Measurements from ENCODE around the gene MUC12. TPM values are rescaled to one million over a fixed set of nuclear protein-coding genes. Genes with fewer than 3 reads are reported as not detected.

The MUC12 gene
- total RNA-seq, 5 donors from 2014 or later (not counting 1 experiment from before 2014, with no cell fraction given), result 0.09 to 0.51 (median 0.33) TPM; not detected in 2

GRCh38 chr7:100946766-100947365 lies 22.5 kb upstream of the MUC12 start:
- ATAC-seq (replicated peaks in 1 of 4) (no peak), DNase-seq (no peak)
- no peak overlapping the region for H3K27ac ChIP-seq (ENCODE audit: low read length)
- H3K9me3 Mint-ChIP-seq, result peaks cover 0 to 4% (median 0%) of the 10 kb centered on the region in 3 donors
- no peaks in the 10 kb centered on the region for H3K36me3 ChIP-seq (ENCODE audit: control insufficient read depth in 2 of 2, extremely low read depth in 1 of 2, insufficient read depth in 1 of 2, low read length in 1 of 2)
- no peaks in the 10 kb centered on the region for H3K9me3 ChIP-seq
- H3K4me3 ChIP-seq (ENCODE audit: control insufficient read depth in 1 of 2, extremely low read depth in 1 of 2, low read length in 1 of 2), result no peak overlapping the region
- ChIA-PET POLR2A (no interaction called here), CTCF (interaction anchor here in 1 of 2 donors (0.5 to 0.6 kb wide), 2 partner anchors 24 to 605 kb away, joined by 3 read pairs; no protein-coding TSS in a partner anchor)
- no peaks in the 10 kb centered on the region for H3K4me1 Mint-ChIP-seq
- WGBS (ENCODE audit: insufficient coverage), result 76% methylated on average over 6 of the region's 11 CpGs
- no peak overlapping the region for H3K27ac Mint-ChIP-seq
- H3K4me3 Mint-ChIP-seq, result no peak overlapping the region
- H3K4me1 ChIP-seq (ENCODE audit: control insufficient read depth in 1 of 2, extremely low read depth in 1 of 2, insufficient read depth in 2 of 2, low read length in 2 of 2), result peaks cover 0 to 3% of the 10 kb centered on the region in 2 experiments
- peaks cover 2 to 50% of the 10 kb centered on the region in 2 experiments for H3K27me3 ChIP-seq (replicated peaks in 1 of 2; ENCODE audit: control insufficient read depth in 2 of 2, extremely low read depth in 1 of 2, insufficient read depth in 2 of 2, low read length in 1 of 2)
- H3K36me3 Mint-ChIP-seq, result no peaks in the 10 kb centered on the region
- H3K27me3 Mint-ChIP-seq, result peaks cover 23 to 36% of the 10 kb centered on the region in 2 donors

- H3K36me3 Mint-ChIP-seq, result no peaks in the 10 kb centered on the region
- H3K4me3 Mint-ChIP-seq, result no peak overlapping the region
- ChIA-PET POLR2A (no interaction called here), CTCF (no interaction called here)
- H3K27me3 Mint-ChIP-seq, result peaks cover 23 to 36% of the 10 kb centered on the region in 2 donors
- H3K9me3 Mint-ChIP-seq, result peaks cover 0 to 4% (median 0%) of the 10 kb centered on the region in 3 donors
- peaks cover 2 to 59% of the 10 kb centered on the region in 2 experiments for H3K27me3 ChIP-seq (replicated peaks in 1 of 2; ENCODE audit: control insufficient read depth in 2 of 2, extremely low read depth in 1 of 2, insufficient read depth in 2 of 2, low read length in 1 of 2)
- H3K27ac ChIP-seq (ENCODE audit: low read length), result no peak overlapping the region
- no peak overlapping the region for H3K4me3 ChIP-seq (ENCODE audit: control insufficient read depth in 1 of 2, extremely low read depth in 1 of 2, low read length in 1 of 2)
- no peak for ATAC-seq (replicated peaks in 1 of 4)
- no peaks in the 10 kb centered on the region for H3K9me3 ChIP-seq
- 73% methylated on average over 3 of the region's 5 CpGs for WGBS (ENCODE audit: insufficient coverage)
- no peak overlapping the region for H3K27ac Mint-ChIP-seq
- H3K36me3 ChIP-seq (ENCODE audit: control insufficient read depth in 2 of 2, extremely low read depth in 1 of 2, insufficient read depth in 1 of 2, low read length in 1 of 2), result no peaks in the 10 kb centered on the region
- peaks cover 0 to 3% of the 10 kb centered on the region in 2 experiments for H3K4me1 ChIP-seq (ENCODE audit: control insufficient read depth in 1 of 2, extremely low read depth in 1 of 2, insufficient read depth in 2 of 2, low read length in 2 of 2)
- no peak for DNase-seq
- no peaks in the 10 kb centered on the region for H3K4me1 Mint-ChIP-seq
Measured at GRCh38 chr7:100947792-100948191, 21.6 kb upstream of the MUC12 start.

GRCh38 chr7:100949227-100949932 lies 20.0 kb upstream of the MUC12 start, which contains the start of gene MUC3A:
Gene MUC3A, plus strand, starts transcription at chr7:100949534. Its CDS starts 91 bp downstream, at chr7:100949625.
- ATAC-seq (replicated peaks in 1 of 4) (peak in 1 of 4 experiments; percentile 31), DNase-seq (no peak)
- Histone ChIP-seq H3K4me1 (ENCODE audit: control insufficient read depth in 1 of 2, extremely low read depth in 1 of 2, insufficient read depth in 2 of 2, low read length in 2 of 2) (peaks cover 0 to 3% of the 10 kb centered on the region in 2 experiments), H3K36me3 (ENCODE audit: control insufficient read depth in 2 of 2, extremely low read depth in 1 of 2, insufficient read depth in 1 of 2, low read length in 1 of 2) (no peaks in the 10 kb centered on the region), H3K27me3 (replicated peaks in 1 of 2; ENCODE audit: control insufficient read depth in 2 of 2, extremely low read depth in 1 of 2, insufficient read depth in 2 of 2, low read length in 1 of 2) (peaks cover 2 to 56% of the 10 kb centered on the region in 2 experiments), H3K27ac (ENCODE audit: low read length) (no peak within 1 kb of the TSS), H3K9me3 (no peaks in the 10 kb centered on the region), H3K4me3 (ENCODE audit: control insufficient read depth in 1 of 2, extremely low read depth in 1 of 2, low read length in 1 of 2) (no peak within 1 kb of the TSS)
- Mint-ChIP-seq H3K4me3 (no peak within 1 kb of the TSS), H3K27ac (no peak within 1 kb of the TSS), H3K36me3 (no peaks in the 10 kb centered on the region), H3K4me1 (no peaks in the 10 kb centered on the region), H3K9me3 (no peaks in the 10 kb centered on the region), H3K27me3 (peaks cover 20 to 33% of the 10 kb centered on the region in 2 donors)
- ChIA-PET POLR2A (no interaction called here), CTCF (no interaction called here)
- WGBS (ENCODE audit: insufficient coverage), result 24% methylated on average over 14 of the region's 24 CpGs

- Mint-ChIP-seq H3K4me3 (no peak overlapping the region), H3K36me3 (no peaks in the 10 kb centered on the region), H3K4me1 (no peaks in the 10 kb centered on the region), H3K27me3 (peaks cover 20 to 30% of the 10 kb centered on the region in 2 donors), H3K27ac (no peak overlapping the region), H3K9me3 (no peaks in the 10 kb centered on the region)
- Histone ChIP-seq H3K4me1 (ENCODE audit: control insufficient read depth in 1 of 2, extremely low read depth in 1 of 2, insufficient read depth in 2 of 2, low read length in 2 of 2) (peaks cover 0 to 3% of the 10 kb centered on the region in 2 experiments), H3K4me3 (ENCODE audit: control insufficient read depth in 1 of 2, extremely low read depth in 1 of 2, low read length in 1 of 2) (no peak overlapping the region), H3K36me3 (ENCODE audit: control insufficient read depth in 2 of 2, extremely low read depth in 1 of 2, insufficient read depth in 1 of 2, low read length in 1 of 2) (no peaks in the 10 kb centered on the region), H3K9me3 (no peaks in the 10 kb centered on the region), H3K27me3 (replicated peaks in 1 of 2; ENCODE audit: control insufficient read depth in 2 of 2, extremely low read depth in 1 of 2, insufficient read depth in 2 of 2, low read length in 1 of 2) (peaks cover 2 to 54% of the 10 kb centered on the region in 2 experiments), H3K27ac (ENCODE audit: low read length) (no peak overlapping the region)
- DNase-seq (no peak), ATAC-seq (replicated peaks in 1 of 4) (no peak)
- ChIA-PET CTCF (no interaction called here), POLR2A (no interaction called here)
- WGBS (ENCODE audit: insufficient coverage), result 40% methylated on average over 14 of the region's 15 CpGs
Measured at GRCh38 chr7:100949933-100950443, 19.4 kb upstream of the MUC12 start.

GRCh38 chr7:100951172-100951571 lies 18.2 kb upstream of the MUC12 start:
- 44% methylated on average over 3 of the region's 6 CpGs for WGBS (ENCODE audit: insufficient coverage)
- no peaks in the 10 kb centered on the region for H3K9me3 ChIP-seq
- peaks cover 2 to 49% of the 10 kb centered on the region in 2 experiments for H3K27me3 ChIP-seq (replicated peaks in 1 of 2; ENCODE audit: control insufficient read depth in 2 of 2, extremely low read depth in 1 of 2, insufficient read depth in 2 of 2, low read length in 1 of 2)
- H3K27ac ChIP-seq (ENCODE audit: low read length), result no peak overlapping the region
- no peak overlapping the region for H3K4me3 ChIP-seq (ENCODE audit: control insufficient read depth in 1 of 2, extremely low read depth in 1 of 2, low read length in 1 of 2)
- H3K27ac Mint-ChIP-seq, result no peak overlapping the region
- H3K4me1 ChIP-seq (ENCODE audit: control insufficient read depth in 1 of 2, extremely low read depth in 1 of 2, insufficient read depth in 2 of 2, low read length in 2 of 2), result peaks cover 0 to 3% of the 10 kb centered on the region in 2 experiments
- H3K9me3 Mint-ChIP-seq, result no peaks in the 10 kb centered on the region
- peaks cover 13 to 18% of the 10 kb centered on the region in 2 donors for H3K27me3 Mint-ChIP-seq
- no peaks in the 10 kb centered on the region for H3K36me3 ChIP-seq (ENCODE audit: control insufficient read depth in 2 of 2, extremely low read depth in 1 of 2, insufficient read depth in 1 of 2, low read length in 1 of 2)
- ChIA-PET POLR2A (interaction anchor here in 1 of 2 donors (0.6 kb wide), 1 partner anchor 221 kb away, joined by 3 read pairs; no protein-coding TSS in a partner anchor), CTCF (interaction anchor here in 1 of 2 donors (0.6 kb wide), 1 partner anchor 61 kb away, joined by 5 read pairs; the partner anchor contains the start of gene UFSP1)
- H3K36me3 Mint-ChIP-seq, result no peaks in the 10 kb centered on the region
- no peak overlapping the region for H3K4me3 Mint-ChIP-seq
- DNase-seq (no peak), ATAC-seq (replicated peaks in 1 of 4) (no peak)
- H3K4me1 Mint-ChIP-seq, result no peaks in the 10 kb centered on the region

GRCh38 chr7:100951888-100952560 lies 17.3 kb upstream of the MUC12 start:
- 57% methylated on average over 15 of the region's 15 CpGs for WGBS (ENCODE audit: insufficient coverage)
- Histone ChIP-seq H3K27ac (ENCODE audit: low read length) (no peak overlapping the region), H3K27me3 (replicated peaks in 1 of 2; ENCODE audit: control insufficient read depth in 2 of 2, extremely low read depth in 1 of 2, insufficient read depth in 2 of 2, low read length in 1 of 2) (peaks cover 2 to 43% of the 10 kb centered on the region in 2 experiments), H3K4me3 (ENCODE audit: control insufficient read depth in 1 of 2, extremely low read depth in 1 of 2, low read length in 1 of 2) (no peak overlapping the region), H3K36me3 (ENCODE audit: control insufficient read depth in 2 of 2, extremely low read depth in 1 of 2, insufficient read depth in 1 of 2, low read length in 1 of 2) (no peaks in the 10 kb centered on the region), H3K4me1 (ENCODE audit: control insufficient read depth in 1 of 2, extremely low read depth in 1 of 2, insufficient read depth in 2 of 2, low read length in 2 of 2) (peaks cover 0 to 3% of the 10 kb centered on the region in 2 experiments), H3K9me3 (no peaks in the 10 kb centered on the region)
- no peak for DNase-seq
- Mint-ChIP-seq H3K4me1 (no peaks in the 10 kb centered on the region), H3K27me3 (peaks cover 10 to 14% of the 10 kb centered on the region in 2 donors), H3K27ac (no peak overlapping the region), H3K9me3 (no peaks in the 10 kb centered on the region), H3K36me3 (no peaks in the 10 kb centered on the region), H3K4me3 (no peak overlapping the region)
- no peak for ATAC-seq (replicated peaks in 1 of 4)
- ChIA-PET CTCF (interaction anchor here in 1 of 2 donors (0.6 kb wide), 1 partner anchor 139 kb away, joined by 4 read pairs; no protein-coding TSS in a partner anchor), POLR2A (no interaction called here)
